Measurements from ENCODE around the gene NSDHL.

- TF ChIP-seq CTCF (conservative IDR thresholded peaks at IDR 0.05; ENCODE audit: low read length) (no peak), EZH2phosphoT487 (IDR thresholded peaks at IDR 0.05; ENCODE audit: borderline replicate concordance, low read depth, low read length) (no peak)
Observed at GRCh38 chrX:152843852-152844251, 13.0 kb downstream of the NSDHL start.
